Breast epithelium (tissue), 4 donors: ENCODE results near the gene ISOC1. TPM values are rescaled to one million over a fixed set of nuclear protein-coding genes. Genes with fewer than 3 reads are reported as not detected.

Source experiments
- DNase-seq, 2 donors: peaks; one replicate each; pipeline ENCODE4 v3.0.0-alpha.2; 2019; ENCODE audit warnings: low spot score in 2 of 2
- H3K27ac ChIP-seq, 2 donors: fragments of 200-600 bp; sonication (generic) in 1 of 2; one replicate each; pipeline ENCODE4 v1.5.1; 2016 to 2019; ENCODE audit warnings: mild to moderate bottlenecking in 1 of 2
- H3K27me3 ChIP-seq, 2 donors: fragments of 200-600 bp; sonication (generic) in 1 of 2; one replicate each; pipeline versions ENCODE4 v1.5.1 to v1.6.0; 2017 to 2019; ENCODE audit warnings: control low read depth in 1 of 2, mild to moderate bottlenecking in 1 of 2
- H3K36me3 ChIP-seq: fragments of 200-600 bp; one replicate; pipeline ENCODE4 v1.5.1; 2019
- H3K4me1 ChIP-seq, 2 donors: fragments of 200-600 bp; sonication (generic); one replicate each; pipeline ENCODE4 v1.5.1; 2016 to 2019; ENCODE audit warnings: control low read depth in 1 of 2
- H3K4me3 ChIP-seq, 3 donors: fragments of 200-600 bp; sonication (generic); 1 replicate in 2 of 3; 2 replicates in 1 of 3; pipeline ENCODE4 v1.5.1; 2016 to 2019; ENCODE audit warnings: mild to moderate bottlenecking in 3 of 3, moderate library complexity in 2 of 3
- H3K9me3 ChIP-seq, 2 donors: fragments of 200-600 bp; sonication (generic) in 1 of 2; one replicate each; pipeline ENCODE4 v1.5.1; 2016 to 2019; ENCODE audit warnings: control low read depth in 1 of 2
- POLR2A ChIP-seq: fragments of 450-650 bp; IDR thresholded peaks from one replicate; pipeline ENCODE4 v1.6.1; 2016; ENCODE audit warnings: antibody characterized with exemption, mild to moderate bottlenecking, moderate library complexity
- POLR2AphosphoS5 ChIP-seq, 3 donors: sonication (generic); formaldehyde crosslinking; IDR thresholded peaks; one replicate each; pipeline ENCODE4 v1.6.1; 2017; ENCODE audit warnings: antibody characterized with exemption in 3 of 3
- intact Hi-C: fragments of 100-400 bp; cut with DNase I; formaldehyde crosslinking; loops from one replicate; pipeline ENCODE4 v1.15.1; 2023; ENCODE audit warnings: low total_unique reads
- total RNA-seq, 3 donors: library from RNA; depleted of rRNA; stranded (reverse); fragments of >200 nt; gene quantifications; one replicate each; pipeline ENCODE4 v1.1.0, GENCODE V29; 2016
- TF ChIP-seq, protein P1 (sequence below), 3 donors: fragments of 450-650 bp; IDR thresholded peaks; one replicate each; pipeline ENCODE4 v1.5.1; 2016 to 2017; ENCODE audit warnings: antibody characterized with exemption in 3 of 3, mild to moderate bottlenecking in 3 of 3, moderate library complexity in 3 of 3

Gene ISOC1
- total RNA-seq, 3 donors from 2014 or later: 20.6 to 41.6 (median 23.9) TPM

DNA sequence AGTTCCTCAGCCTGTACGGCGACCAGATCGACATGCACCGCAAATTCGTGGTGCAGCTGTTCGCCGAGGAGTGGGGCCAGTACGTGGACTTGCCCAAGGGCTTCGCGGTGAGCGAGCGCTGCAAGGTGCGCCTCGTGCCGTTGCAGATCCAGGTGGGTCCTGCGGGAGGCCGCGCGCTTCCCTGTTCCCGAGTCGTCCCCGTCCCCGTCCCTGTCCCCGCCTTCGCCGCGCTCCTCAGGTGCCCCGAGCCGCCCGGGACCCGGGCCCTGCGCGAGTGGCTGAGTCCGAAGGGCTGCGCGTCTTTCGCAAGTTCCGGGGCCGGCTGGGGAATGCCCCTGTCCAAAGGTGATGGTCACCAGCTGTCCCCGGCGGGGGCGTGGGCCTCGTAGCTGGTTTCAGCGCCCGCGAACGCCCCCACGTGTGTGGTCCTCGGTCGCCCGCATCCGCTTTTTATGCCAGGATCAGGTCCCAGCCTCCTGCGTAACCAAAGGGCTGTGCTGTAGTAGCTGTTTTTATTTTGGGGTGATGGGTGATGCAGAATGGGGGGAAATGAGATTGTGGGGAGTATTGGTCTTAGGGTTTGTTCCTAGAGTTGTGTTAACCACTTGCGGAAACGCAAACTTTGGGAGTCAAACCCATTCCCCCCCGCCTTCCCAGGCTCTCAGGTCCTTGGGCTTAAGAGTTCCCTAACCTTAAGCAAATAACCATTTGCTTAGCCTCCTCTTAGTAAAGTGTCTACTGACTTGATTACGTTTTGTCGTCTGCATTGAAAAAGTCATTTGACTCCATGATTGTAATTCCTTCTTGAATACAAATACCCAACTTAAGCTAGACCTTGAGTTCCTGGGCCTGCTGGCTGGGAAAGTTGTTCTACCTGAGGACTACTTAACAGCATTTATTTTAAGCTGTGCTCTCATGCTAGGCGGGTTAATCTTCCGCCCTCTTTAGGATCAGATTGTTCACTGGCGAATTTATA is 663 bp downstream of the ISOC1 start:
- TF ChIP-seq POLR2AphosphoS5 (IDR thresholded peaks at IDR 0.05): peak in 1 of 3 donors; percentile 27
- TF ChIP-seq, protein P1, sequence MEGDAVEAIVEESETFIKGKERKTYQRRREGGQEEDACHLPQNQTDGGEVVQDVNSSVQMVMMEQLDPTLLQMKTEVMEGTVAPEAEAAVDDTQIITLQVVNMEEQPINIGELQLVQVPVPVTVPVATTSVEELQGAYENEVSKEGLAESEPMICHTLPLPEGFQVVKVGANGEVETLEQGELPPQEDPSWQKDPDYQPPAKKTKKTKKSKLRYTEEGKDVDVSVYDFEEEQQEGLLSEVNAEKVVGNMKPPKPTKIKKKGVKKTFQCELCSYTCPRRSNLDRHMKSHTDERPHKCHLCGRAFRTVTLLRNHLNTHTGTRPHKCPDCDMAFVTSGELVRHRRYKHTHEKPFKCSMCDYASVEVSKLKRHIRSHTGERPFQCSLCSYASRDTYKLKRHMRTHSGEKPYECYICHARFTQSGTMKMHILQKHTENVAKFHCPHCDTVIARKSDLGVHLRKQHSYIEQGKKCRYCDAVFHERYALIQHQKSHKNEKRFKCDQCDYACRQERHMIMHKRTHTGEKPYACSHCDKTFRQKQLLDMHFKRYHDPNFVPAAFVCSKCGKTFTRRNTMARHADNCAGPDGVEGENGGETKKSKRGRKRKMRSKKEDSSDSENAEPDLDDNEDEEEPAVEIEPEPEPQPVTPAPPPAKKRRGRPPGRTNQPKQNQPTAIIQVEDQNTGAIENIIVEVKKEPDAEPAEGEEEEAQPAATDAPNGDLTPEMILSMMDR (IDR thresholded peaks at IDR 0.05): no peak
- intact Hi-C loops: no loop called here
- Histone ChIP-seq H3K4me1 (no peaks in the 10 kb centered on the region), H3K27me3 (no peaks in the 10 kb centered on the region), H3K4me3 (peak overlapping the region; percentile 74 to 98 (median 86)), H3K9me3 (no peaks in the 10 kb centered on the region), H3K27ac (peak overlapping the region; percentile 78 to 90), H3K36me3 (no peaks in the 10 kb centered on the region)
- peak; percentile 25 to 58 for DNase-seq

- no peaks in the 10 kb centered on the region for H3K9me3 ChIP-seq
- no peaks in the 10 kb centered on the region for H3K4me1 ChIP-seq
- H3K4me3 ChIP-seq: no peak overlapping the region
- TF ChIP-seq POLR2AphosphoS5 (IDR thresholded peaks at IDR 0.05): no peak
- TF ChIP-seq POLR2A: no peak
- TF ChIP-seq, protein P1 (IDR thresholded peaks at IDR 0.05): no peak
- no peak overlapping the region for H3K27ac ChIP-seq
- H3K27me3 ChIP-seq: no peaks in the 10 kb centered on the region
- intact Hi-C loops: no loop called here
- no peaks in the 10 kb centered on the region for H3K36me3 ChIP-seq
- DNase-seq: no peak
These were observed 1.9 kb downstream of the ISOC1 start for GRCh38 chr5:129096382-129096991.

DNA sequence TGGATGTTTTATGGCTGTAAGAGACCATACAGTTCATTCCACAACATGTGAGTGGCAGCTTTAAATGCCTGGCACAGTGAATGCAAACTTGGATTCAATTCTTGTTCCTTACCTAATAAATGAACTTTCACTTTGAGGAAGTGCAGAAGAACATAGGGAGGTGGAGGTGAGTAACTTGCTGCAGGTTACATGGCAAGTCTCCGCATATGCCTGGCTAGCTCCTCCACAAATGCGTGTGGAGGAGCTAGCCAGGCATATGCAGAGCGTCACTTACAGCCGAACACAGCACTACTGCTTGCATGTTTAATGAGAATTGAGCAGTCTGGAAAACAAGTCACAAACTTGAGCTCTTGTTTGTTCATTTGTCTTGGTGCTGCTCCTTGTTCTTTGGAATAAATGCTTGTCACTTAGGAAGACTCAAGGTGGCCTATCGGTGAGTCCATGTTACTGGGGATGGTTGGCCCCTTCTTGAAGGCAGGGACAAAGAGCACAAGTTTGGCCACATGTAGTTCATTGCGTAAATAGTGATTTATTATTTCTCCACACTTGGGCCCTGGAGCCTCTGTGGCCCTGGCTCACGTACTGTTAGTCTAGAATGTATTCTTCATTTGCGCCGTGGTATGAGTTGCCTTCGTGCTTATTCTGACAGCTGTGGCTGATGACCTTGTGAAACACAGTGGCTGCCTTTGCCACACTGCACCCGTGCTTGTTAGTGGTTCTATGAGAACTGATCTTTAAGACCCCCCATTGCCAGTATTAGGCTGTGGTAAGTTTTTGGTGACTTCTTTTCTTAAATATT is 3.1 kb downstream of the ISOC1 start:
- Histone ChIP-seq H3K27me3 (no peaks in the 10 kb centered on the region), H3K9me3 (no peaks in the 10 kb centered on the region), H3K4me1 (no peaks in the 10 kb centered on the region), H3K36me3 (no peaks in the 10 kb centered on the region), H3K27ac (no peak overlapping the region), H3K4me3 (no peak overlapping the region)
- no peak for DNase-seq
- intact Hi-C loops: no loop called here
- TF ChIP-seq, protein P1 (IDR thresholded peaks at IDR 0.05): no peak
- TF ChIP-seq POLR2A: no peak
- TF ChIP-seq POLR2AphosphoS5 (IDR thresholded peaks at IDR 0.05): no peak

- Histone ChIP-seq H3K27me3 (no peaks in the 10 kb centered on the region), H3K4me3 (no peak overlapping the region), H3K27ac (no peak overlapping the region), H3K36me3 (no peaks in the 10 kb centered on the region), H3K4me1 (no peaks in the 10 kb centered on the region), H3K9me3 (no peaks in the 10 kb centered on the region)
- no peak for DNase-seq
- TF ChIP-seq POLR2AphosphoS5 (IDR thresholded peaks at IDR 0.05) (no peak), POLR2A (no peak)
- TF ChIP-seq, protein P1 (IDR thresholded peaks at IDR 0.05): no peak
- intact Hi-C loops: no loop called here
These were observed 4.1 kb downstream of the ISOC1 start for GRCh38 chr5:129098488-129099183.
